ENCODE data around the gene SCG5. TPM values are rescaled to one million over a fixed set of nuclear protein-coding genes. Genes with fewer than 3 reads are reported as not detected.

SCG5 gene
- polyA plus RNA-seq, 1 of the 3 experiments (the other 2 are of a cell fraction), result 11.0 TPM

DNA sequence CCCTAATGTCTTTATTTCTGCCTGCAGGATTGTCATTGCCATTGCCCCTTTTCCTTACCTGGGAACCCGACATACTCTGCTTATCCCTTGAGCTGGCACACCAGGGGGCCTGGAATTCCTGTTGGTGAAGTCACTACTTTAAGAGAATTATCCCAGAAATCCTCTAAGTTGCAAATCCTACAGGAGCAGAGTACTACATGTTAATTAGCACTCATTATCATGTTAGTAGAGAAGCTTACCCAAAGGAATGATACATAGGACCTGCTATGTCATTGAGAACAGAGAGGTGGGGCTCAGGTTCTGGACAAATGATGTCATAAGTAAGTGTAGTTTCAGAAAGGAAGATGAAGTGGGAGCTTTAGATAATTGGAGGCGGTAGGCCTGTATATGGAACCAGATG lies 27.4 kb downstream of the SCG5 start:
- Histone ChIP-seq H3K27ac (ENCODE audit: low read depth in 2 of 2, low read length in 1 of 2) (no peak overlapping the region; a peak in 1 of 4 replicates), H3K9me3 (no peaks in the 10 kb centered on the region), H3K4me3 (ENCODE audit: low read depth in 2 of 2, low read length in 1 of 2) (no peak overlapping the region), H3K9ac (no peak overlapping the region), H3K4me1 (ENCODE audit: control insufficient read depth in 1 of 2, insufficient read depth in 2 of 2, low read depth in 1 of 2, low read length in 1 of 2) (peaks cover 0 to 19% of the 10 kb centered on the region in 2 experiments; a peak in 2 of 4 replicates), H3K9me2 (no peaks in the 10 kb centered on the region), H2AFZ (ENCODE audit: low read depth) (no peak overlapping the region), H3K36me3 (replicated peaks in 1 of 2; ENCODE audit: control insufficient read depth in 1 of 2, insufficient read depth in 2 of 2, low read length in 1 of 2) (no peaks in the 10 kb centered on the region), H3K79me2 (ENCODE audit: insufficient read depth) (no peaks in the 10 kb centered on the region), H3F3A (replicated peaks; ENCODE audit: insufficient read depth) (peaks cover 11% of the 10 kb centered on the region), H3K4me2 (no peak overlapping the region), H3K27me3 (ENCODE audit: insufficient read depth) (no peaks in the 10 kb centered on the region), H4K20me1 (ENCODE audit: insufficient read depth) (no peaks in the 10 kb centered on the region)
- TF ChIP-seq ELF1 (IDR thresholded peaks at IDR 0.05) (no peak), TEAD4 (IDR thresholded peaks at IDR 0.05; ENCODE audit: borderline replicate concordance, insufficient read depth) (no peak), MXI1 (IDR thresholded peaks at IDR 0.05; ENCODE audit: low read depth, low read length) (no peak), GABPA (IDR thresholded peaks at IDR 0.05; ENCODE audit: low read depth) (no peak), FOXM1 (IDR thresholded peaks at IDR 0.05; ENCODE audit: low read depth) (no peak)
- POLR2A ChIA-PET, result no interaction called here
- CTCF ChIA-PET, result interaction anchor here (0.6 to 16.6 kb wide), 9 partner anchors 10 to 463 kb away, joined by 3 to 295 read pairs (median 5); no protein-coding TSS in a partner anchor
- no peak for DNase-seq
- WGBS (ENCODE audit: low lambda C conversion rate), result 97% methylated on average over 2 of the region's 2 CpGs

DNA sequence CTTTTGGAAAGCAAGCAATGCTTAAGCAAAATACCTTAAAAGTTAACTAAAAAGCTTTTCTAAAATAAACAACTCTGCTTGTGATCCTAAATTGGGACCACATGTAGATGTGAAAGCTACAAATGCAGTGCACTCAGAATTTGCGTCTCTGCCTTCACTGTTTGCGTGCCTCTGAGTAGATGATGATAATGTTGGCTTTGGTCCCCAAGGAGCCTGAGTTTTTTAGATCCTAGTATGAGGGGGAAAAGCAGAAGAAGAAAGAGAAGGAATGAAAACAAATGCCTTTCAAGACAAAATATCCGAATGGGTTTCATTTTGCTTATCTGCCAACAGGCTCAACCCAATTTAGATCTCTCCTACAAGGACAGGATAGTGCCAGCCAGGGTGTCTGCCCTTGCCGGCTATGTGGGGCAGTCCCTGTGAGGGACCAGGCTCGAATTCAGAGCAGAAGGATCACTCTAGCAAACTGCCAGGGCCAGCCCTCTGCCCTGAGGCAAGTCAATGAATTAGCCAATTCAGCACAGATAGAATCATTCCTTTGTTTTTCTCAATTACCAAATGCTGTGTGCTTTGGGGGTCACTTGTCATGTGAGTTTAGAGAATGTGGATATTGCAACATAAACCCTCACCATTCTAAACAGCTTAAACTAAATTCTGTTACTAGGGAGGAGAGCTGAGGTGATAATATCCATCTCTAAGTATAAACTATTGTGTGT lies 28.5 kb downstream of the SCG5 start:
- DNase-seq, result peak; percentile 87
- no peak overlapping the region for H3K4me3 ChIP-seq (ENCODE audit: low read depth in 2 of 2, low read length in 1 of 2)
- ChIA-PET CTCF (interaction anchor here (0.6 to 16.6 kb wide), 15 partner anchors 8 to 462 kb away, joined by 3 to 295 read pairs (median 3); no protein-coding TSS in a partner anchor), POLR2A (no interaction called here)
- H3K9ac ChIP-seq, result peak overlapping the region; percentile 11; the same call in 1 of the 2 replicates
- H3K9me3 ChIP-seq, result no peaks in the 10 kb centered on the region
- H3K79me2 ChIP-seq (ENCODE audit: insufficient read depth), result no peaks in the 10 kb centered on the region
- H3K4me2 ChIP-seq, result peak overlapping the region; percentile 70
- H3K27me3 ChIP-seq (ENCODE audit: insufficient read depth), result no peaks in the 10 kb centered on the region
- H3K36me3 ChIP-seq (replicated peaks in 1 of 2; ENCODE audit: control insufficient read depth in 1 of 2, insufficient read depth in 2 of 2, low read length in 1 of 2), result no peaks in the 10 kb centered on the region
- peaks cover 0 to 18% of the 10 kb centered on the region in 2 experiments; a peak in 2 of 4 replicates for H3K4me1 ChIP-seq (ENCODE audit: control insufficient read depth in 1 of 2, insufficient read depth in 2 of 2, low read depth in 1 of 2, low read length in 1 of 2)
- no peaks in the 10 kb centered on the region for H4K20me1 ChIP-seq (ENCODE audit: insufficient read depth)
- peaks cover 9% of the 10 kb centered on the region for H3F3A ChIP-seq (replicated peaks; ENCODE audit: insufficient read depth)
- peak overlapping the region; percentile 31; the same call in 1 of the 2 replicates for H2AFZ ChIP-seq (ENCODE audit: low read depth)
- no peaks in the 10 kb centered on the region for H3K9me2 ChIP-seq
- peak overlapping the region; percentile 45 to 86; a peak in 3 of 4 replicates for H3K27ac ChIP-seq (ENCODE audit: low read depth in 2 of 2, low read length in 1 of 2)
- WGBS (ENCODE audit: low lambda C conversion rate), result 22% methylated on average over 5 of the region's 5 CpGs
- no peak for TF ChIP-seq FOSL2 (IDR thresholded peaks at IDR 0.05; ENCODE audit: borderline replicate concordance, low read depth)
- no peak for TF ChIP-seq TCF12 (IDR thresholded peaks at IDR 0.05)
- peak; percentile 90; the same call in 1 of the 2 replicates for TF ChIP-seq RCOR1 (IDR thresholded peaks at IDR 0.05; ENCODE audit: low read length)
- no peak for TF ChIP-seq EZH2phosphoT487 (IDR thresholded peaks at IDR 0.05; ENCODE audit: borderline replicate concordance, low read depth)
- TF ChIP-seq EP300 (IDR thresholded peaks at IDR 0.05; ENCODE audit: borderline replicate concordance in 1 of 2, low read depth in 1 of 2, low read length in 1 of 2), result peak in 1 of 2 experiments; percentile 92; a peak in 2 of 4 replicates
- no peak for TF ChIP-seq NFIC (IDR thresholded peaks at IDR 0.05; ENCODE audit: borderline replicate concordance)
- peak; percentile 32; the same call in 1 of the 2 replicates for TF ChIP-seq RAD21 (IDR thresholded peaks at IDR 0.05; ENCODE audit: low read length)
- no peak for TF ChIP-seq GABPA (IDR thresholded peaks at IDR 0.05; ENCODE audit: low read depth)
- TF ChIP-seq, protein P1, sequence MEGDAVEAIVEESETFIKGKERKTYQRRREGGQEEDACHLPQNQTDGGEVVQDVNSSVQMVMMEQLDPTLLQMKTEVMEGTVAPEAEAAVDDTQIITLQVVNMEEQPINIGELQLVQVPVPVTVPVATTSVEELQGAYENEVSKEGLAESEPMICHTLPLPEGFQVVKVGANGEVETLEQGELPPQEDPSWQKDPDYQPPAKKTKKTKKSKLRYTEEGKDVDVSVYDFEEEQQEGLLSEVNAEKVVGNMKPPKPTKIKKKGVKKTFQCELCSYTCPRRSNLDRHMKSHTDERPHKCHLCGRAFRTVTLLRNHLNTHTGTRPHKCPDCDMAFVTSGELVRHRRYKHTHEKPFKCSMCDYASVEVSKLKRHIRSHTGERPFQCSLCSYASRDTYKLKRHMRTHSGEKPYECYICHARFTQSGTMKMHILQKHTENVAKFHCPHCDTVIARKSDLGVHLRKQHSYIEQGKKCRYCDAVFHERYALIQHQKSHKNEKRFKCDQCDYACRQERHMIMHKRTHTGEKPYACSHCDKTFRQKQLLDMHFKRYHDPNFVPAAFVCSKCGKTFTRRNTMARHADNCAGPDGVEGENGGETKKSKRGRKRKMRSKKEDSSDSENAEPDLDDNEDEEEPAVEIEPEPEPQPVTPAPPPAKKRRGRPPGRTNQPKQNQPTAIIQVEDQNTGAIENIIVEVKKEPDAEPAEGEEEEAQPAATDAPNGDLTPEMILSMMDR (IDR thresholded peaks at IDR 0.05), result no peak
- no peak for TF ChIP-seq YY1 (IDR thresholded peaks at IDR 0.05; ENCODE audit: low read depth)
- TF ChIP-seq, protein P2, sequence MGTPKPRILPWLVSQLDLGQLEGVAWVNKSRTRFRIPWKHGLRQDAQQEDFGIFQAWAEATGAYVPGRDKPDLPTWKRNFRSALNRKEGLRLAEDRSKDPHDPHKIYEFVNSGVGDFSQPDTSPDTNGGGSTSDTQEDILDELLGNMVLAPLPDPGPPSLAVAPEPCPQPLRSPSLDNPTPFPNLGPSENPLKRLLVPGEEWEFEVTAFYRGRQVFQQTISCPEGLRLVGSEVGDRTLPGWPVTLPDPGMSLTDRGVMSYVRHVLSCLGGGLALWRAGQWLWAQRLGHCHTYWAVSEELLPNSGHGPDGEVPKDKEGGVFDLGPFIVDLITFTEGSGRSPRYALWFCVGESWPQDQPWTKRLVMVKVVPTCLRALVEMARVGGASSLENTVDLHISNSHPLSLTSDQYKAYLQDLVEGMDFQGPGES (IDR thresholded peaks at IDR 0.05; ENCODE audit: low read depth, low read length), result no peak
- TF ChIP-seq, protein P3, sequence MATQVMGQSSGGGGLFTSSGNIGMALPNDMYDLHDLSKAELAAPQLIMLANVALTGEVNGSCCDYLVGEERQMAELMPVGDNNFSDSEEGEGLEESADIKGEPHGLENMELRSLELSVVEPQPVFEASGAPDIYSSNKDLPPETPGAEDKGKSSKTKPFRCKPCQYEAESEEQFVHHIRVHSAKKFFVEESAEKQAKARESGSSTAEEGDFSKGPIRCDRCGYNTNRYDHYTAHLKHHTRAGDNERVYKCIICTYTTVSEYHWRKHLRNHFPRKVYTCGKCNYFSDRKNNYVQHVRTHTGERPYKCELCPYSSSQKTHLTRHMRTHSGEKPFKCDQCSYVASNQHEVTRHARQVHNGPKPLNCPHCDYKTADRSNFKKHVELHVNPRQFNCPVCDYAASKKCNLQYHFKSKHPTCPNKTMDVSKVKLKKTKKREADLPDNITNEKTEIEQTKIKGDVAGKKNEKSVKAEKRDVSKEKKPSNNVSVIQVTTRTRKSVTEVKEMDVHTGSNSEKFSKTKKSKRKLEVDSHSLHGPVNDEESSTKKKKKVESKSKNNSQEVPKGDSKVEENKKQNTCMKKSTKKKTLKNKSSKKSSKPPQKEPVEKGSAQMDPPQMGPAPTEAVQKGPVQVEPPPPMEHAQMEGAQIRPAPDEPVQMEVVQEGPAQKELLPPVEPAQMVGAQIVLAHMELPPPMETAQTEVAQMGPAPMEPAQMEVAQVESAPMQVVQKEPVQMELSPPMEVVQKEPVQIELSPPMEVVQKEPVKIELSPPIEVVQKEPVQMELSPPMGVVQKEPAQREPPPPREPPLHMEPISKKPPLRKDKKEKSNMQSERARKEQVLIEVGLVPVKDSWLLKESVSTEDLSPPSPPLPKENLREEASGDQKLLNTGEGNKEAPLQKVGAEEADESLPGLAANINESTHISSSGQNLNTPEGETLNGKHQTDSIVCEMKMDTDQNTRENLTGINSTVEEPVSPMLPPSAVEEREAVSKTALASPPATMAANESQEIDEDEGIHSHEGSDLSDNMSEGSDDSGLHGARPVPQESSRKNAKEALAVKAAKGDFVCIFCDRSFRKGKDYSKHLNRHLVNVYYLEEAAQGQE (IDR thresholded peaks at IDR 0.05; ENCODE audit: low read depth, low read length), result no peak
- TF ChIP-seq RXRA (IDR thresholded peaks at IDR 0.05; ENCODE audit: borderline replicate concordance, low read depth), result no peak
- no peak for TF ChIP-seq FOXM1 (IDR thresholded peaks at IDR 0.05; ENCODE audit: low read depth)
- TF ChIP-seq RFX5 (IDR thresholded peaks at IDR 0.05; ENCODE audit: low read length), result peak; percentile 79
- TF ChIP-seq MXI1 (IDR thresholded peaks at IDR 0.05; ENCODE audit: low read depth, low read length), result peak; percentile 50; the same call in 1 of the 2 replicates
- TF ChIP-seq NRF1 (IDR thresholded peaks at IDR 0.05; ENCODE audit: low read depth, low read length), result no peak

All from SK-N-SH (cell line).